H9 (cell line): ENCODE measurements around the gene ZNF180. TPM values are rescaled to one million over a fixed set of nuclear protein-coding genes. Genes with fewer than 3 reads are reported as not detected.

ENCODE experiments used
- DNase-seq: peaks from one replicate; pipeline ENCODE4 v3.0.0-alpha.2; 2017
- H2AFZ ChIP-seq: one replicate; pipeline ENCODE4 v1.6.1; 2013; ENCODE audit warnings: mild to moderate bottlenecking, low read length, control low read depth, moderate library complexity
- H2AK5ac ChIP-seq: 2 replicates; pipeline ENCODE4 v1.6.1; 2013; ENCODE audit warnings: low read length, control low read depth, mixed read lengths; ENCODE audit not compliant: insufficient read length
- H2BK120ac ChIP-seq: one replicate; pipeline ENCODE4 v1.6.1; 2013; ENCODE audit warnings: low read depth, mild to moderate bottlenecking, low read length, control low read depth, inconsistent platforms; ENCODE audit not compliant: poor library complexity, severe bottlenecking
- H2BK12ac ChIP-seq: 2 replicates; pipeline ENCODE4 v1.6.1; 2013; ENCODE audit warnings: low read length, control low read depth, mixed read lengths, low read depth; ENCODE audit not compliant: insufficient read length
- H2BK15ac ChIP-seq: 2 replicates; pipeline ENCODE4 v1.6.1; 2013; ENCODE audit warnings: low read depth, low read length, control low read depth
- H2BK20ac ChIP-seq: one replicate; pipeline ENCODE4 v1.6.1; 2013; ENCODE audit warnings: low read depth, mild to moderate bottlenecking, low read length, control low read depth, inconsistent platforms; ENCODE audit not compliant: poor library complexity, severe bottlenecking
- H2BK5ac ChIP-seq: 2 replicates; pipeline ENCODE4 v1.6.1; 2013; ENCODE audit warnings: low read length, control low read depth, mixed read lengths; ENCODE audit not compliant: insufficient read length
- H3K14ac ChIP-seq: 2 replicates; pipeline ENCODE4 v1.6.1; 2013; ENCODE audit warnings: low read length, control low read depth; ENCODE audit not compliant: insufficient read depth
- H3K18ac ChIP-seq: 2 replicates; pipeline ENCODE4 v1.6.1; 2013; ENCODE audit warnings: low read depth, mild to moderate bottlenecking, mixed read lengths, low read length, control low read depth; ENCODE audit not compliant: insufficient read length
- H3K23ac ChIP-seq: 2 replicates; pipeline ENCODE4 v1.6.1; 2013; ENCODE audit warnings: low read length, control low read depth, mixed read lengths, low read depth; ENCODE audit not compliant: insufficient read length
- H3K23me2 ChIP-seq: 2 replicates; pipeline ENCODE4 v1.6.1; 2013; ENCODE audit warnings: low read depth, mild to moderate bottlenecking, mixed read lengths, low read length, control low read depth; ENCODE audit not compliant: insufficient read length, poor library complexity, severe bottlenecking
- H3K27ac ChIP-seq: 2 replicates; pipeline ENCODE4 v1.5.1; 2013; ENCODE audit warnings: low read length, control low read depth, mixed read lengths, low read depth; ENCODE audit not compliant: insufficient read length
- H3K27me3 ChIP-seq: 2 replicates; pipeline ENCODE4 v1.6.1; 2013; ENCODE audit warnings: low read length, control low read depth, inconsistent platforms; ENCODE audit not compliant: insufficient read depth
- H3K4ac ChIP-seq: 2 replicates; pipeline ENCODE4 v1.6.1; 2013; ENCODE audit warnings: low read depth, mild to moderate bottlenecking, control low read depth, inconsistent platforms, low read length, moderate library complexity
- H3K4me1 ChIP-seq: 2 replicates; pipeline ENCODE4 v1.6.1; 2013; ENCODE audit warnings: low read length, control low read depth, inconsistent platforms; ENCODE audit not compliant: insufficient read depth
- H3K4me2 ChIP-seq: 2 replicates; pipeline ENCODE4 v1.6.1; 2013; ENCODE audit warnings: low read length, control low read depth, mixed read lengths; ENCODE audit not compliant: insufficient read length, insufficient read depth
- H3K56ac ChIP-seq: 2 replicates; pipeline ENCODE4 v1.6.1; 2013; ENCODE audit warnings: low read depth, mild to moderate bottlenecking, mixed read lengths, low read length, control low read depth; ENCODE audit not compliant: insufficient read length
- H3K79me1 ChIP-seq: 2 replicates; pipeline ENCODE4 v1.6.1; 2013; ENCODE audit warnings: low read depth, mild to moderate bottlenecking, moderate library complexity, low read length, control low read depth, inconsistent platforms; ENCODE audit not compliant: insufficient read depth, poor library complexity, severe bottlenecking
- H3K79me2 ChIP-seq: 2 replicates; pipeline ENCODE4 v1.6.1; 2013; ENCODE audit warnings: low read length, control low read depth, inconsistent platforms; ENCODE audit not compliant: insufficient read depth
- H3K9ac ChIP-seq: 2 replicates; pipeline ENCODE4 v1.6.1; 2013; ENCODE audit warnings: low read length, control low read depth, mixed read lengths; ENCODE audit not compliant: insufficient read length; ENCODE audit errors: extremely low read depth
- H3K9me3 ChIP-seq: one replicate; pipeline ENCODE4 v1.6.1; 2013; ENCODE audit warnings: low read depth, low read length, inconsistent platforms; ENCODE audit not compliant: control insufficient read depth
- H3T11ph ChIP-seq: one replicate; pipeline ENCODE4 v1.6.1; 2013; ENCODE audit warnings: mild to moderate bottlenecking, low read length, control low read depth, inconsistent platforms
- H4K20me1 ChIP-seq: one replicate; pipeline ENCODE4 v1.6.1; 2013; ENCODE audit not compliant: control insufficient read depth, insufficient read length, insufficient read depth
- H4K5ac ChIP-seq: 2 replicates; pipeline ENCODE4 v1.6.1; 2013; ENCODE audit warnings: low read depth, mild to moderate bottlenecking, mixed read lengths, low read length, control low read depth; ENCODE audit not compliant: insufficient read length
- H4K8ac ChIP-seq: replicated peaks from 2 replicates; pipeline ENCODE4 v1.6.1; 2013; ENCODE audit warnings: low read length, control low read depth, mixed read lengths, low read depth; ENCODE audit not compliant: insufficient read length
- H4K91ac ChIP-seq: 2 replicates; pipeline ENCODE4 v1.6.1; 2013; ENCODE audit warnings: low read depth, mild to moderate bottlenecking, moderate library complexity, mixed read lengths, low read length, control low read depth; ENCODE audit not compliant: insufficient read length
- H3K27ac Mint-ChIP-seq, 3 experiments: 2 replicates in 2 of 3; 3 replicates in 1 of 3; pipeline ENCODE4 v1.8.0; 2020 to 2021; ENCODE audit warnings: mixed read lengths in 3 of 3, mild to moderate bottlenecking in 1 of 3, moderate library complexity in 1 of 3
- H3K27me3 Mint-ChIP-seq: 2 replicates; pipeline ENCODE4 v1.8.0; 2021; ENCODE audit warnings: low read depth, mild to moderate bottlenecking, moderate library complexity, mixed read lengths
- H3K36me3 Mint-ChIP-seq, 3 experiments: 2 replicates in 2 of 3; 3 replicates in 1 of 3; pipeline ENCODE4 v1.8.0; 2020 to 2021; ENCODE audit warnings: low read depth in 3 of 3, mixed read lengths in 3 of 3; ENCODE audit not compliant: insufficient read depth in 1 of 3
- H3K4me1 Mint-ChIP-seq, 2 experiments: 2 replicates each; pipeline ENCODE4 v1.8.0; 2020; ENCODE audit warnings: mixed read lengths in 2 of 2
- H3K4me3 Mint-ChIP-seq, 2 experiments: 2 replicates in 1 of 2; 3 replicates in 1 of 2; pipeline ENCODE4 v1.8.0; 2020 to 2021; ENCODE audit warnings: mild to moderate bottlenecking in 2 of 2, mixed read lengths in 2 of 2, moderate library complexity in 1 of 2
- H3K9me3 Mint-ChIP-seq, 2 experiments: 2 replicates in 1 of 2; 3 replicates in 1 of 2; pipeline ENCODE4 v1.8.0; 2020; ENCODE audit warnings: mild to moderate bottlenecking in 2 of 2, mixed read lengths in 2 of 2, moderate library complexity in 1 of 2
- CTCF ChIP-seq: fragments of 200-600 bp; sonication (generic); conservative IDR thresholded peaks from 3 replicates; pipeline ENCODE4 v1.8.0; 2021; ENCODE audit warnings: antibody characterized with exemption, mild to moderate bottlenecking
- WGBS: extraction: QIAGEN DNeasy Blood & Tissue Kit; methylation state at CpG from one replicate; pipeline ENCODE4 v1.1.7; 2013; ENCODE audit warnings: missing lambda C conversion rate, low lambda C conversion rate, mixed read lengths; ENCODE audit not compliant: insufficient read length; ENCODE audit errors: extremely low coverage; 5-methylcytosine and 5-hydroxymethylcytosine counted together
- total RNA-seq: library from RNA; stranded (reverse); gene quantifications from 2 replicates; pipeline ENCODE4 v1.2.1, GENCODE V29; 2021

Gene ZNF180
- total RNA-seq, 1 experiment from 2014 or later = 13.6 TPM

GRCh38 chr19:44455100-44455499 lies 45.2 kb downstream of the ZNF180 start:
- Mint-ChIP-seq H3K4me3 (no peak overlapping the region), H3K4me1 (no peaks in the 10 kb centered on the region), H3K27me3 (peaks cover 12% of the 10 kb centered on the region), H3K27ac (no peak overlapping the region), H3K9me3 (peaks cover 58 to 66% of the 10 kb centered on the region in 2 experiments), H3K36me3 (peaks cover 9 to 38% (median 24%) of the 10 kb centered on the region in 3 experiments; a peak in 5 of 7 replicates)
- Histone ChIP-seq H2BK20ac (no peak overlapping the region), H3K18ac (no peak overlapping the region), H3K56ac (no peak overlapping the region), H4K20me1 (no peaks in the 10 kb centered on the region), H3K14ac (no peak overlapping the region), H3K9ac (no peak overlapping the region), H3K23ac (no peak overlapping the region), H4K91ac (no peak overlapping the region), H2AFZ (no peak overlapping the region), H3K79me1 (no peaks in the 10 kb centered on the region), H2BK15ac (no peak overlapping the region), H3T11ph (no peak overlapping the region), H4K5ac (no peak overlapping the region), H3K4ac (no peak overlapping the region), H2AK5ac (no peak overlapping the region), H3K79me2 (no peaks in the 10 kb centered on the region), H2BK12ac (no peak overlapping the region), H3K9me3 (peaks cover 57% of the 10 kb centered on the region), H2BK120ac (no peak overlapping the region), H3K27me3 (no peaks in the 10 kb centered on the region), H2BK5ac (no peak overlapping the region), H4K8ac (no peak overlapping the region), H3K4me2 (no peak overlapping the region), H3K27ac (no peak overlapping the region), H3K23me2 (no peaks in the 10 kb centered on the region), H3K4me1 (no peaks in the 10 kb centered on the region)
- no peak for TF ChIP-seq CTCF
- no CpG with 5 or more reads among the region's 4 CpGs for WGBS
- no peak for DNase-seq
